ENCODE results near the gene SPAG6.

Gene SPAG6

GRCh38 chr10:22437620-22438588 lies 92.6 kb downstream of the SPAG6 start:
- DNase-seq = peak; percentile 22

DNA sequence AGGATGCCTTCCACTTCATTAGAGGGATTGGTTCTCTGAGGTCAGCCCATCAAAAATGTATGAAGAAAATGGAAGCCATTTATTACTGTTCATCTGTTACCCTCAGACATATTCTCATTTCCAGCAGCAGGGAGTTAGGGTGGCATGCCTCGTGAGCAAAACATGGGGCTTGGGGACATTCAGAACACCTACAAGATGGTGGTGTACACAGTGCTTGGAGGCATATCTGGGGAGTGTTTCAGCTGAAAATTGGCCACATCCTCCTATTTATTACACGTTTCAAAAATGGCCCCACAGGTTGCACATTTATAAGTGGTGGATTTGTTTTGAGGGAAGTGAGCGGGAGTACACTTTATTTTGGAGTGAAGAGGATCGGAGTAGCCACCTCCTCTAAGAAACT lies 93.4 kb downstream of the SPAG6 start:
- no peak for DNase-seq

DNA sequence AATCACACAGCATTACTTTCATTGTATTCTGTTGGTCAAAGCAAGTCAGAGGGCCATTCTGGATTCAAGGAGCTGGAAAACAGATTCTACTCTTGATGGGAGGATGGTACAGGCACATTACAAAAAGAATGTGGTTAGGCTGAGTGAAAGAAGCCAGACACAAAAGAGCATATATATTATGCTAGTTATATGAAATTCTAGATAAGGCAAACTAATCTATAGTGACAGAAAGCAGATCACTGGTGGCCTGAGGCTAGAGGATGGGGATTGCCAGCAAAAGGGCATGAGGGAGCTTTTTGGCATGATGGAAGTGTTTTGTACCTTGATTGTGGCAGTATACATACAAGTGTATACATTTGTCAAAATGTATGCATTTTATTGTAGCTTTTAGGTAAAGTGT lies 96.8 kb downstream of the SPAG6 start:
- DNase-seq = no peak

DNA sequence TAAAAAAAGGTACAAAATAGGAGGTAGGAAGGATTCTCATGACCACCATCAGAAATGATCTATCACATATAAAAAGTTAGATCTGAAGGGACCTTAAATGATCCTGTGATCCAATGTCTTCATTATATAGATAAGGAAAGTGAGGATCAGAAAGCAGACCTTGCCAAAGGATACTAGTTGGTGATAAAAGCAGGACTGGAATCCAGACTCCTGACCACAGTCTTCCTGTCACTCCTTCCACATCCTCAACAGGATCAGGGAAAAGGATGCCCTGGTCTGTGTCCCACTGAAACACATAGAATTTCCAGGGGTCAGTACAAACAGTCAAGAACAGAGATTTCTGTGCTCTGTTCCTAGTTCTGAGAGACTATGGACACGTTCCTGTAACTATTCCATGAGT lies 97.2 kb downstream of the SPAG6 start:
- DNase-seq = no peak

DNA sequence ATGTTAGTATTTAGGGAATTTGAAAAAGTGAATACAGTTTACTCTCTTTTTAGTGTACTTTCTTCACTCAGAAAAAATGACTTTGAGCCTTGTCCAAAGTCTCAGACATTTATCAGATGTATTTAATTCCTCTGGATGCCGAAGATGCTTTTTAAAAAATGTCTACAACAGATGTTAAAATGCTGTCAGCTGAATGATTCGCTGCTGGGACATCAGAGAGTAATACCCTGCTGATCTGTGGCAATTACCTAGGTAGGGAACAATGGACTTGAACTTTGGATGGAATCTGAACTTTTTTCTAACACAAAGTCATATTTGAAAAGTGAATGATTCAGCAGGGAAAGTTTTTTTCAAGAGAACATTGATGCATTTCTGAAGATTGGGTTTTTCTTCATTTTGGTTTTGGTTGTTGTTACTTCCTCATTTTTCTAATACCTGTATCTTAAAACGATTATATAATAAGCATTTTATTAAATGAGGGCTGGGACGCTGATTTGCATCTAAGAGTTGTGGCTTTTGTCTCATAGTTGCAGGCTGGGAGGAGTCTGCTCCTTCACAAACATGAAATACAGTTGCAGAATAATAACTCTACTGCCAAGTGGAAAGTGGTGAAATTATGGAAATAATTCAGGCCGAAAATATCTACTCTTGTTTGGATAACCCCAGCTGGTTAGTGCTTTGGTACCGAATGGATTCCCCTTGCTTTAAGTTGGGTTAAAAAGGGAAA lies 98.0 kb downstream of the SPAG6 start:
- DNase-seq = no peak

DNA sequence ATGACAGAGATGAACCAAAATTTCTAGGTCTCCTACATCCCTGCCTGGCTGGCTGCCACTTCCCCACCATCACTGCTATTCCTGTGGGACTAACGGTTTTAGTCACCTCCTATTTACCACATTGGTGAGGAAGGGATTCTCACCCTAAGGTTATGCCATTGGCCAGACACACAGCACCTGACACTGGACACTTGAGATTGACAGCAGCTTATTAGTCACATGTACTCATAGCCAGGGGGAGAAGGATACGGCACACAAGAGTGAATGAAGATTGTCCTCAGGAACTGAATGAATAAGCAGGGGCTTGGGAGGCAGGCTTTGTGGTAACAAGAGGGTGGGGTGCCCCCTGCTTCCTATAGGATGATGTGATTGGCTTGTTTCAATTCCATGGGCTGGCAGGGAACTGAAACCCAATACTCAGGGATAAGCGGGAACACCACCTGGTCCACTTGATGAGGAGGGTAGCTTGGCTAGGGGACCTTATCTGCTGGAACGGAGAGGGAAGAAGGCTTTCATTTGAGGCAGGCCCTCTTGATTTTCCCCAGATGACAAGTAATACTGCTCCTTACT lies 99.0 kb downstream of the SPAG6 start:
- DNase-seq = no peak

DNA sequence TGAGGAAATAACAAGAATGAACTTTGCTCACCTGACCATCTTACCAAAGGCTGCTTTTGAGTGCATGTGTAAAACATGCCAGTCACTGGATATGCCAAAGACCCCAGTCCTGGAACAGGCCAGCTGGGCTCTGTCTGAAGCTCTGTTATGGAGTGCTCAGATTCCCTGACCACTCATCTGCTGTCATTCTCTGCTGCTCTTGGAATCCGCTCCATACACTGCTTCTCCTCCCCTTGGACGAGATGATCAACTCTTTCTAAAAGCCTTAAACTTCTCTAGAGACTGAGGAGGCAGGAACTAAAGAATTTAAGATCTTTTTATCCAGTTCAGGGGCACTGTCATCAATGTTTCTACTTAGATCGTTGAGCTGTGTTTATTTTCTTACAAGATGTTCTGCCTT lies 100.2 kb downstream of the SPAG6 start:
- DNase-seq = no peak

DNA sequence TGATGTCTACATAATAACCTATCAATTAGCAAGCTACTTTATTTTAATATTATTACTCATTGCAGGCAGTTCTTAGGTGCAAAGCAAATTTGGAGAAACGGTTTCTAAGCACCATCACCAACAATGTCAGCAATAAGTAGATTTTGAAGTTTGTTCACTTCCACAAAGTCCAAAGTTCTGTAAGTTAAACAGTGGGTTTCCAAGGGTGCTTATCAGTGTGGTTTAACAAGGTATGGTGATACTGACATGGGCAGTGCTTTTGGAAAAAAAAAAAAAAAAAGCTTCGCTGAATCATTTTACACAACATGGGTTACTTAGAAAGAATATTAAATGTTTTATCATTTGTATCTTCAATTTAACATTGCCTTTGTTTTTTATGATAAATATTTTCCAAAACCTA lies 101.8 kb downstream of the SPAG6 start:
- no peak for DNase-seq

DNA sequence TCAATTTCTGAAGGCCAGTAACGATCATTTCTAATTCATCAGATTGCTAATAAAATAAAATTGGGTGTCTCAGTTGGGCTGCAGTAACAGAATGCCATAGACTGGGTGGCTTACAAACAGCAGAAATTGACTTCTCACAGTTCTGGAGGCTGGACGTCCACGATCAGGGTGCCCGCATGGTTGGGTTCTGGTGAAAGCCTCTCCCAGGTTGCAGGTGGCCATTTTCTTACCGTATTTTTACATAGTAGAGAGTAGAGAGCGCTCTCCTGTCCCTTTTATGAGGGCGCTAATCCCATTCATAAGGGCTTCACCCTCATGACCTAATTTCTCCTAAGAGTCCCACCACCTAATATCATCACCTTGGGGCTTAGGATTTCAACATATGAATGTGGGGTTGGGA lies 106.0 kb downstream of the SPAG6 start:
- DNase-seq = no peak

GRCh38 chr10:22453320-22453719 lies 108.0 kb downstream of the SPAG6 start:
- no peak for DNase-seq

DNA sequence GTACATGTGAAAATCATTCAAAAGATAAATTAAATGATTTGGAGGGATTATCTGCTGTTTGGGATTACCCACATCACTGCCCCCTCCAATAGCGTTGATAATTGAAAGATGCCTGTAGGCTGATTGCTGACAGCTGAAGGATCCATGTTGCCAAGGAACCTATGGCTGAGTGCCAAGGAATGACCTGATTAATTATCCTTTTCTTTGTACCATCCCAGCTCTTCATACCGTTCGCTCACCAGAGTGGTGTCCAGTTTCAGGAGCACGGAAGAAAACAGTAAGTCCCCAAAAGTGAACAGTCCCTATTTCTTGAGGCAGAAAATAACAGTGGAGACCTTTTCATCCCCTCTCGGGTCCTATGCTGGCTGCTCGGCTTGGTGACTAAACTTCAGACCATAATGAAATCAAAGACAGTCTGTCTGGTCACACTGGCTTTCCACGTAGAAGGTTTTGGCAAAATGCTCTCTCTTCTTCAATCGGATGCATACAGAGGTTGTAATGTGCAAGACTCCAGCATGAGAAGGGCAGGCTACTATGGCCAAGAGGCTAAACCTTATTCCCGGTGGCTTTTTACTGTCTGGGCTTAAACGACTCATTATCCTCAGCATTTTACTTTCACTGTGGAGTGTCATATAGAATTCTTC lies 108.8 kb downstream of the SPAG6 start:
- DNase-seq = no peak

DNA sequence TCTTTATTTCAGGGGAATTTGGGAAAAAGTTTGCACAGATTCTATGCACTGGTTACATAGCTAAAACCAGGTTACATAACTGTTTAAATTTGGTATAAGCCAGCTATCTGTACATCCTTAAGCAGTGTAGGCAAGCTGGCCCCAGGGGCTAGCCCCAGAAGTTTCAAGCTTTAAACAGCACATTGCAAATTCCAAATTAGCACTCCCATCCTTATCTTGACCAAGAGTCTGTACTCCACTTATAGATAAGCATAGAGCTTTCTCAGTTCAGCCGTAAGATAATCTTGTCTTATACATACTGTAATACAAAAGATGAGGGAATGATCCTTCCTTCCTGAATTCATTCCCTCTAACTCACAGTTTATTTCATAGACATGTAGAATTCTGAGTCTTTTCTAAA lies 109.3 kb downstream of the SPAG6 start:
- no peak for DNase-seq

DNA sequence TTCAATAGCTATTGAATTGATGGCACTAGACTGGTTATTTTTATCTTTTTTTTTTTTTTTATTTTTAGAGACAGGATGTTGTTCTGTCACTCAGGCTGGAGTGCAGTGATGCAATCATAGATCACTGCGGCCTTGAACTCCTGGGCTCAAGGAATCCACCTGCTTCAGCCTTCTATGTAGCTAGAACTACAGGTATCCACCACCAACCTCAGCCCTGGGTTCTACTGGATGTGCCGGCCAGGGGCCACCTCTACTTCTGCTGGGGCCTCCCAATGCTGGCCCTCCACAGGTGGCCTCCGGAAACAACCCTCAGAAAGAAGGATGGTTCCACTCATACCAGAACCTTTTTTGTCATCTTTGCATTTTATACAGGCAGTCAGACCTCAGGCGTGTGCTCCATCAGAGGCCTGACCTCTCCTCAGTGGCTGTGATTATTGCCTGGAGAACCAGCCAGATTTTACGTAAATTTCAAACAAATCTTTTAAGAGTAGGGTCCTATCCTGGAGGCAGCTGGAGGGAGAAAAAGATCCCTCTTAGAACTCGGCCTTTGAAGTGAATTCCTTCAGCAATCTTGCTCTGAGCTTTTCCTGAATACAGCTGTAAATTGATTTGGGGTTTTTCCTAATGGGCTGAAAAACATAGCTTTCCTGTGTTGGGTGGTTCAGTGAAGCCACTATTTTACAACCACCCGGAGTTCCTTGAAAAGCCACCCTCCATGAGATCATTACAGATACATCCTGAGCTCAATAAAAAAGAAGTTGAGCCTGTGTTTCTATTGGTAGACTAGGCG lies 110.0 kb downstream of the SPAG6 start:
- no peak for DNase-seq

DNA sequence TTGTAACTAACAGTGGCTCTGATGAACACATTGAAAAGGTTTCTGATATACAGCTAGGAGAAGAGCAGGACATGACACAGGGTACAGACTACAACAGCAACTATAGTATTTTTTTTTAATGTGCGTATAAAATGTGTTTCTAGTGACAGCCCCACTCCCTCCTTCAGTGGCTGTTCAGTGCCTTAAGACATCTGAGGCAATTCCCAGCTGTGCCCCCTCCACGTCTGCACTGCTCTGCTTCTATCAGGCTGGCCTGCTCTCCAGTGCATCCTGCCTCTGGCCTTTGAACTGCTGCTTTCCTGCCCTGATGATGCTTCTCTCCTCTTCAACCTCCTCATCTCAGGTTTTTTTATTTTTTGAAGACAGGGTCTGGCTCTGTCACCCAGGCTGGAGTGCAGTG lies 111.2 kb downstream of the SPAG6 start:
- no peak for DNase-seq

DNA sequence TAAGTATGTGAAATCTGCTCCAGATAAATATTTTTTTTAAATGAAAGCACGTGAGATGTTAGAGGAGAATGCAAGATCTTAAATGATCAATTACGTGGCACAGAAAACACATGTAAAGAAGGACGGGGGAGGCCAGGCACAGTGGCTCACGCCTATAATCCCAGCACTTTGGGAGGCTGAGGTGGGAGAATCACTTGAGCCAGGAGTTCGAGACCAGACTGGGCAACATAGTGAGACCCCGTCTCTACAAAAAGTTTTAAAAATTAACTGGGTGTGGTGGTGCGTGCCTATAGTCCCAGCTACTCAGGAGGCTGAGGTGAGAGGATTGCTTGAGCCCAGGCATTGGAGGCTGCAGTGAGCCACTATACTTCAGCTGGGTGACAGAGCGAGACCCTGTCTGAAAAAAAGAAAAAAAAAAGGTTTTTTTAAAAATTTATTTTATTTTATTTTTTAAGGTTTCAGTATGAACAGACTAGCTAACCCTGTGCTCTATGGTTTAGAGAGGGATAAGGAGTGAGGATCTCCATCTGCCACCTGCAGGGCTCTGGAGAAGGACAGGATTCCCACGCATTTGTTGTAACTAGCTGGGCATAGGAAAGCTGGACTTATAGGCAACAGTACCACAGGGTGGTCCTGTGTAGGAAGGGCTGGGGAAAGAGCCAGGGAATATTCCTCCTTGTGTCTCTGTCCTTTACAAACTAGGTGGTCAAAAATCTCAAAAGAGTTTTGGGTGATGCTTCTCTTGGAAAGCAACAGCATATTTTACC lies 113.2 kb downstream of the SPAG6 start:
- DNase-seq = no peak

DNA sequence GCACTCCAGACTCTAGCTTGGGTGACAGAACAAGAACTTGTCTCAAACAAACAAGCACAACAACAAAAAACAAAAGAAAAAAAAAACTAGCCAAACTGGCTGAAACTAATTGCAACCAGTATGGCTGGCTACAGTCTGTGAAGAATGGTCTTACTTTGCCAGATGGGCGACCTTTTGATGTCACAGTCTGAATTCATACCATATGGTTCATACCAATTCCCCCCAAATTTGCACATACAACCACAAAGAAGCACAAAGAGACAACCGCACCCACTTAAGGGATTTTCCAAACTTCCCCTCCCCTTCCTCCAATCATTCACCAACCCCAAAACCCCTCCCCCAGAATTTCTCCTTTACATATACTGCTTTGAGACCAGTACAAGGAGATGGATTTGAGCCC lies 114.2 kb downstream of the SPAG6 start:
- DNase-seq = no peak

DNA sequence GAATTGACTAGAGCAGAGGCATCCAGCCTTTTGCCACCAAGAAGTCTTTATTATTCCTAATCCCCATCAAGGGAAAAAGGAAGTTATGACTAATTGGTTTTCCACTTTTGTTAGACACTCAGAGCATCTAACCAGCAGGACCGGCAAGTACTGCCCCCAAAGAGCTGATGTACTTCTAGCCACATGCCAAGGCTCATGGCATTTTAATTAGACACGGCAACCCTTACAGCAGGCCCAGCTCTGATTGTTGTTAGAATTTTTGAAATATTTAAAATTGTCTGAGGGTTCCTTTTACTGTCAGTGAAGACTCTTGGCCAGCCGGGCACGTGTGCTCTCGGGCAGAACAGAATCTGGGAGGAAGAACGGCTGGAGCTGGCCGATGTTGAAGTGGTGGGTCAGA lies 114.8 kb downstream of the SPAG6 start:
- no peak for DNase-seq

GRCh38 chr10:22460531-22461403 lies 115.5 kb downstream of the SPAG6 start:
- DNase-seq = no peak

GRCh38 chr10:22461891-22462290 lies 116.6 kb downstream of the SPAG6 start:
- no peak for DNase-seq

- DNase-seq = no peak
Observed at GRCh38 chr10:22463255-22463654, 118.0 kb downstream of the SPAG6 start.

Measured in stimulated activated CD4-positive, alpha-beta T cell treated with anti-CD3 and anti-CD28 coated beads, Interleukin-1b, Interleukin-23, amount 100 ng/mL, for 48 hours (primary cell).